LNCAP (cell line): ENCODE measurements around the gene FBXO47.

ENCODE experiments used
- TF ChIP-seq, protein P1 (sequence below): fragments of 450-650 bp; IDR thresholded peaks from 2 replicates; pipeline ENCODE4 v1.5.1; 2017; ENCODE audit warnings: mild to moderate bottlenecking

FBXO47 gene

DNA sequence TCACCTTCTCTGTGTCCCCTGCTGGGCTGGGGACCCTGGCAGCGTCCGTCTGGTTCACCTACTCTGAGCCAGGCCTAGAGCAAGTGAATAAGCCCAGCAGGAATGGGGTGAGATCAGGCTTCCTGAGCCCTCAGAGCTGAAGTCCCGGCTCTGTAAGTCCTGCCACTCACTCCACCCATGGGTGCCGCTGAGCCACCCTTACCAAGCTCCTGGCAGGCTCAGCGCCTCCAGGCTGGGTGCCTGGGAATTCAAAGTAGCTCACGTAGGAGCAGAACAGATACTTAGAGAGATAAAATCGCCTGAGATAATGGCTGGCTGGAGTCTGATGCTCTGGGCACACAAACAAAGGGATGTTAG is 51.6 kb downstream of the FBXO47 start:
- TF ChIP-seq, protein P1, sequence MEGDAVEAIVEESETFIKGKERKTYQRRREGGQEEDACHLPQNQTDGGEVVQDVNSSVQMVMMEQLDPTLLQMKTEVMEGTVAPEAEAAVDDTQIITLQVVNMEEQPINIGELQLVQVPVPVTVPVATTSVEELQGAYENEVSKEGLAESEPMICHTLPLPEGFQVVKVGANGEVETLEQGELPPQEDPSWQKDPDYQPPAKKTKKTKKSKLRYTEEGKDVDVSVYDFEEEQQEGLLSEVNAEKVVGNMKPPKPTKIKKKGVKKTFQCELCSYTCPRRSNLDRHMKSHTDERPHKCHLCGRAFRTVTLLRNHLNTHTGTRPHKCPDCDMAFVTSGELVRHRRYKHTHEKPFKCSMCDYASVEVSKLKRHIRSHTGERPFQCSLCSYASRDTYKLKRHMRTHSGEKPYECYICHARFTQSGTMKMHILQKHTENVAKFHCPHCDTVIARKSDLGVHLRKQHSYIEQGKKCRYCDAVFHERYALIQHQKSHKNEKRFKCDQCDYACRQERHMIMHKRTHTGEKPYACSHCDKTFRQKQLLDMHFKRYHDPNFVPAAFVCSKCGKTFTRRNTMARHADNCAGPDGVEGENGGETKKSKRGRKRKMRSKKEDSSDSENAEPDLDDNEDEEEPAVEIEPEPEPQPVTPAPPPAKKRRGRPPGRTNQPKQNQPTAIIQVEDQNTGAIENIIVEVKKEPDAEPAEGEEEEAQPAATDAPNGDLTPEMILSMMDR, result no peak

DNA sequence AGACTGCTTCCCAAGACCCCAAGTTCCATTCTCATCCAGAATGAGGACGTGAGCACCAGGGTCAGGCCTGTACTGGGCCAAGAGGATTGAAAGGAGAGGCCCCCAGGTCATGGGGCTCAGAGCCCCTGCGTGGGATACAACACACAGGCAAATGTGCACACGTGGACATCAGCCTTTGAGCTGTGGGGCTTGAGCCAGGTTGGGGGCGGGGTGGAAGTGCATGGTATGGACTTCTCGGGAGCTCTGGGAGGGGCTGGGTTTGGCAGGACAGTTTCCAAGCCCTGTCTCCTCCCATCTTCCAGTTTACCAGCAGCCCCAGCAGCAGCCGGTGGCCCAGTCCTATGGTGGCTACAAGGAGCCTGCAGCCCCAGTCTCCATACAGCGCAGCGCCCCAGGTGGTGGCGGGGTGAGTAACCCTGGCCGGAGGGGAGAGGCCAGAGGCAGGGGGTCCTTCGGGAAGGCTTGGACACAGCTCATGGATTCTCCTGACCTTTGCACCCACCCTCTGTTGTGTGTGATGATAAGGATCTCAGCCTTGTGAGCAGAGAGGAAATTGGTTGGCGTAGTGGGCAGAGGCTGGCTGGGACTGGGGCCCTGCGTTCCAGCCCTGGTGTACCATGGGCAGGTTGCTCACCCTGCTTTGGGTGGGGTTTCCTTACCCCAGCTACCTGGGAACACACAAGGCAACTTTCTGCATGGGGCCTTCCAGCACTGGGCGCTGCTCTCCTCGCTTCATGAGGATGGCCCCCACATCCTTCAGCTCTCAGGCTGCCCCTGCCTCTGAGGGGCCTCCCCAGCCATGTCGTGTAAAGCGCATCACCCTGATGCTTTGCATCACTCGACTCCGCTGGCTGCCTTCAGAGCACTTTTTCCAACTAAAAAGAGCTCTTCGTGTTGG is 52.2 kb downstream of the FBXO47 start:
- TF ChIP-seq, protein P1, result no peak

DNA sequence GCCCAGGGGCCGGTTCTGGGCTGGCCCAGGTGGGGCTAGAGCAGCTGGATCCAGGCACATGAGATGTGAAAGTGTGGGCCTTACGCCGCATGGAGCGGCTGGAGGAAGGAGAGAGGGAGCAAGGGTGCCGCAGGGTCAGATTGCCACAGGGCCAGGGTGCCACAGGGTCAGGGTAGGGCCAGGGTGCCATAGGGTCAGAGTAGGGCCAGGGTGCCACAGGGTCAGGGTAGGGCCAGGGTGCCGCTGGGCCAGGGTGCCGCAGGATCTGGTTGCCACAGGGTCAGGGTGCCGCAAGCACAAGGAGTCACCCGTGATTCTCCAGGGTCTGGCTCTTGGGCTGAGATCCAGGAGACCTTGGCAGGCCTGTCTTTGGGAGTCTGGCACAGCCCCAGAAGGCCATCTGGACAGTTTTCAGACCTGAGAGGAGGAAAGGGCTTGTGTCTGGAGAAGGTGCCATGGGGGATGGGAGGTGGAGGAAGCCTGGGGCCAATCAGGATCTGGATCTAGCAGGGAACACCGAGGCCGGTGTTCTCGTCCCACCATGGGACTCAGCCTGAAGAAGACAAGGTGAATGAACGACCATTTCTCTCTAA is 54.9 kb downstream of the FBXO47 start:
- TF ChIP-seq, protein P1, result no peak

DNA sequence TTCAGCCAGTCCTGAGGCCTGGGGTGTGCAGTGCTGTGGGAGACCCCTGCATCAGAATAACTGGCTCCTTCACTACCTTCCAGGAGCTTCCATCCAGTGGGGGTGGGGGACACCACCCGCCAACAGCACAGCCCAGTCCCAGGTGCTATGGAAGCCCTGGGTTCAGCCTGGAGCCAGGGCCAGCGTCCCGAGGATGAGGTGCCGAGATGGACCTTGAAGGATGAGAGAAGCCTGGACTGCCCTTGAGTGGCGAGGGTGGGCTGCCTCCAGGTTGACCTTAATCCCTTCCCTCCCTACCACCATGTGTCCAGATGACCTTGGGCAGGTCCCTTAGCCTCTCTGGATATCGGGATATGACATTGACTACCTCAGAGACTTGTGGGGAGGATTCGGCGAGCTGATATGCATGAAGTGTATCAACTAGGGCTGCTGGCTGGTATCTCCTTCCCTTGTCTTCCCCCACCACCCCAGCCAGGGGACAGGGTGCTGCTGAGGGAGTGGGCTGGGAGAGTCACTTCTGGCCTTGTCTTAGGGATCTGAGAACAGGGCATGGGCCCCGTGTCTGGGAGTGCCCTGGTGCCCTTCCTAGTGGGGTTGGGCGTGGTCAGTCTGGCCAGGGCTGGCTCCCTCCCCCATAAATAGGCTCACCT is 56.0 kb downstream of the FBXO47 start:
- TF ChIP-seq, protein P1, result no peak

DNA sequence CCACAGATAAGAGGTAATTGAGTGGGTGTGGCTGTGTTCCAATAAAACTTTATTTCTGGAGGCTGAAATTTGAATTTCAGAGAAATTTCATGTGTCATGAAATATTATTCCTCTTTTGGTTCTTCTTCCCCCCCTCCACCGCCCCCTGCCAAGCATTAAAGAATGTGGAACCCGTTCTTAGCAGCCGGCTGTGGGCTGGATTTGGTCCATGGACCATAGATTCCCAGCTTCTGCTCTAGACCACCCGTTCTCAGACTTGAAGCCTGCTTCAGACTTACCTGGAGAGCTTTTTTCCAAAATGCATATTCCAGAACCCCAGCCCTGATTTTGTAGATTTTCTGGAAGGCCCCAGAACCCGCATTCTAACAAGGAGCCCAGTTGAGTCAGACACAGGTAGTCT is 56.9 kb downstream of the FBXO47 start:
- TF ChIP-seq, protein P1, result no peak

DNA sequence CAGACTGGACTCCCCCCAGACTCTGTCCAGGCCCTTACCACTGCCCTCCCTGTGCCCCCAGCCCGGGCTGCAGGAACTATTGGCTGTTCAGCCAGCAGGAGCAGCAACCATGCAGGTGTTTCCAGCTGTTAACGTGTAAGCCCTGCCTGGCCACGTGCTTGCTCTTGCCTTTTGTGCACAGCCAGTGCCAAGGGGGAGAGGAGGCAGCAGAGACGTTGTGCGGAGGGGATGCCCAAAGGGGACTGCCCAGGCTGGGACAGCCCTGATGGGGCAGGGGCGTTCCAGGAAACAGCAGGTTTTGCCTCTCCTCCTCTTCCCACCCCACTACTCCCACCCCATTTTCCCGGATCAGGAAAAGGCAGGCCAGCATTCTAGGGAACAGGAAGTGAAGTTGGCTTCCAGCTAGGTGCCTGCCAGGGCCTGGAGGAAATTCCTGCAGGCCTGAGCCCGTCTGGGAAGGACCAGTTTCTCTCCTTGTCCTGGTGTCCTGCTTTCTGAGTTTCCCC is 58.5 kb downstream of the FBXO47 start:
- TF ChIP-seq, protein P1, result no peak

DNA sequence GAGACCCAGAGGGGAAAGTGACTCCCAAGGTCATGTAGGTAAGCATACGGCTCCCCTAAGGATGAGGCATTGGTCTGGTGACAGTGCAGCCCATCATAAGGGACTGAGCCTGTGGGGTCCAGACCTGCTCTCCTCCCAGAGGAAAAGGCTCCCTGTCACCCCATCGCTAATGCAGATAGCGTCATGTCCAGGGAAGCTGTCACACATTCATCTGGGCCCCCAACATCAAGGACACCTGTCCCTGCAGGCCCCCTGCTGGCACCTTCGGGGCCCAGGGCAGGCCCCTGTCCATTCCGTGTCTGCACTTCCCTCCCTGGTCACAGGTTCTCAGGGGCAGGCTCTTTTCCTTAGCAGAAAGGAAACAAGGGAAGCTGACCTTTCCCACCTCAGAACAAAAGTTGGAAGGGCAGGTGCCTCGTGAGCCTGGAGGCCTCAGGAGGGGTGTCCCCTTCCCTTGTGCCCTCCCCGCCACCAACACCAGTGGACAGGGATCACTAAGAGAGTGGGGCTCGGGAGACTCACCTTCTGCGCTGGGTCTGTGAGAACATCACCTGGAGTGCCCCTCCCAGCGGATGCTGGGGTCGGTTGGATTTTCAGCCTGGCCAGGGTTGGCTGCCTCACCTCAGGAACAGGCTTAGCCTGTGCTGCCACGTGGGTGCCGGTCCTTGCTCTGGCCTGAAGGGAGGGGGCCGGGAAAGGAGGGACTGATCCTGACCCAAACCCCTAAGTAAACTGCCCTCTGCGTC is 59.1 kb downstream of the FBXO47 start:
- TF ChIP-seq, protein P1, result no peak
